OCI-LY3 (cell line): Measurements from ENCODE around the gene DDX24.

Experiments
- EZH2phosphoT487 ChIP-seq: fragments of 200-600 bp; shearing (Covaris generic); IDR thresholded peaks from 2 replicates; pipeline ENCODE4 v1.6.1; 2018; ENCODE audit warnings: antibody characterized with exemption, mixed run types, low read depth
- TF ChIP-seq, protein P1 (sequence below): fragments of 200-600, 300-600 bp; sonication (generic); IDR thresholded peaks from 2 replicates; pipeline ENCODE4 v1.5.1; 2014; ENCODE audit warnings: antibody characterized with exemption, low read length, low read depth

DNA sequence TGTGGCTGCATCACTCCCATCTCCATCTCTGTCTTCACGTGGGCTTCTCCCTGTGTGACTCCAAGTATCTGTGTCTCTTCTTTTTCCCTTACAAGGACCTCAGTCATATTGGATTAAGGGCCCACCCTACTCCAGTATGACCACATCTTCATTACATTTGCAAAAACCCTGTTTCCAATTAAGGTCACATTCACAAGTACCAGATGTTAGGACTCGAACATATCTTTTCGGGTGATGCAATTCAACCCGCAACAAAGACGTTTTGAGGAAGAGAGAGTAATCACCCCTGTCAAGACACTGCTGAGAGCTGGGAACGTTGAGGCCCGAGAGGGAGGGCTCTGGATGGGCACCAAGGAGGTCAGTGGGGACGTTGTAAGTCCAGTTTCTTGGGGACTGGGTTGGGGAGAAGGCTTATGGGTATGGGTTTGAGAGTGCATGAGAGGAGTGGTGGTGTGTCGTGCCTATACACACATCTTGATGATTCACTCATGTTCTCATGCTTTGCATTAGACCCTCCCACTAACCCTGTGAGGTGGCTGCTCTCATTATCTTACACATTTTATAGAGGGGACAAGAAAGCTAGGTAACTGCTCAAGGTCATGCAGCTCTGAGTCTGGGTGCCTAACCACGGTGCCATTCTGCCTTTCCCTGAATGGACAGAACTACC is 17.5 kb upstream of the DDX24 start:
- TF ChIP-seq, protein P1, sequence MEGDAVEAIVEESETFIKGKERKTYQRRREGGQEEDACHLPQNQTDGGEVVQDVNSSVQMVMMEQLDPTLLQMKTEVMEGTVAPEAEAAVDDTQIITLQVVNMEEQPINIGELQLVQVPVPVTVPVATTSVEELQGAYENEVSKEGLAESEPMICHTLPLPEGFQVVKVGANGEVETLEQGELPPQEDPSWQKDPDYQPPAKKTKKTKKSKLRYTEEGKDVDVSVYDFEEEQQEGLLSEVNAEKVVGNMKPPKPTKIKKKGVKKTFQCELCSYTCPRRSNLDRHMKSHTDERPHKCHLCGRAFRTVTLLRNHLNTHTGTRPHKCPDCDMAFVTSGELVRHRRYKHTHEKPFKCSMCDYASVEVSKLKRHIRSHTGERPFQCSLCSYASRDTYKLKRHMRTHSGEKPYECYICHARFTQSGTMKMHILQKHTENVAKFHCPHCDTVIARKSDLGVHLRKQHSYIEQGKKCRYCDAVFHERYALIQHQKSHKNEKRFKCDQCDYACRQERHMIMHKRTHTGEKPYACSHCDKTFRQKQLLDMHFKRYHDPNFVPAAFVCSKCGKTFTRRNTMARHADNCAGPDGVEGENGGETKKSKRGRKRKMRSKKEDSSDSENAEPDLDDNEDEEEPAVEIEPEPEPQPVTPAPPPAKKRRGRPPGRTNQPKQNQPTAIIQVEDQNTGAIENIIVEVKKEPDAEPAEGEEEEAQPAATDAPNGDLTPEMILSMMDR: no peak
- no peak for TF ChIP-seq EZH2phosphoT487
